Endothelial cell of umbilical vein (primary cell): Measurements from ENCODE around the gene MS4A12. TPM values are rescaled to one million over a fixed set of nuclear protein-coding genes. Genes with fewer than 3 reads are reported as not detected.

ENCODE experiments used
- BruUV-seq: library from RNA; stranded (reverse); fragments of 400-500 nt; replicated peaks from 2 replicates; lab custom pipeline; 2021; lab: Mats Ljungman, UMichigan
- CTCF ChIA-PET: fragments of 300-600, 350-600 bp; sonication (Branson Sonifier 250); formaldehyde crosslinking; loops from one replicate; lab custom pipeline; 2021; ENCODE audit warnings: antibody characterized with exemption, inconsistent platforms; lab: Charles Lee
- POLR2A ChIA-PET: fragments of 300-600, 350-600 bp; sonication (Branson Sonifier 250); formaldehyde crosslinking; loops from one replicate; lab custom pipeline; 2021; ENCODE audit warnings: antibody characterized with exemption, inconsistent platforms; lab: Charles Lee
- DNase-seq: peaks from one replicate; pipeline ENCODE4 v3.0.0-alpha.2; 2011; ENCODE audit warnings: low read depth, low spot score
- FAIRE-seq: peaks from 2 replicates; lab custom pipeline; 2011; peaks lifted over from hg19 to GRCh38; lab: Jason Lieb, UNC
- H2AFZ ChIP-seq: 2 replicates; pipeline ENCODE4 v1.6.0; 2012; ENCODE audit warnings: low read depth, low read length, control low read depth, inconsistent platforms
- H3K27ac ChIP-seq: 2 replicates; pipeline ENCODE4 v1.5.1; 2011; ENCODE audit warnings: low read depth, mild to moderate bottlenecking, control low read depth, low read length, moderate library complexity; ENCODE audit not compliant: insufficient read depth
- H3K27me3 ChIP-seq, 2 experiments: 2 replicates each; pipeline versions ENCODE4 v1.6.0 to v1.6.1; 2011; ENCODE audit warnings: low read length in 2 of 2, mixed read lengths in 1 of 2; ENCODE audit not compliant: control insufficient read depth in 2 of 2, insufficient read depth in 2 of 2
- H3K36me3 ChIP-seq, 2 experiments: 2 replicates in 1 of 2; 3 replicates in 1 of 2; pipeline ENCODE4 v1.5.1; 2011; ENCODE audit warnings: low read length in 2 of 2, mild to moderate bottlenecking in 1 of 2, moderate library complexity in 1 of 2; ENCODE audit not compliant: control insufficient read depth in 2 of 2, insufficient read depth in 2 of 2; ENCODE audit errors: extremely low read depth in 1 of 2
- H3K4me1 ChIP-seq: 3 replicates; pipeline ENCODE4 v1.5.1; 2011; ENCODE audit warnings: mild to moderate bottlenecking, low read length; ENCODE audit not compliant: control insufficient read depth, insufficient read depth; ENCODE audit errors: extremely low read depth
- H3K4me2 ChIP-seq: 2 replicates; pipeline ENCODE4 v1.6.1; 2011; ENCODE audit warnings: low read length, control low read depth, mixed read lengths; ENCODE audit not compliant: insufficient read depth
- H3K4me3 ChIP-seq, 3 experiments: fragments of 200-600 bp in 1 of 3; sonication (generic), shearing (Covaris generic) in 1 of 3; replicated peaks in 1 of 3; 2 replicates each; pipeline ENCODE4 v1.5.1; 2011 to 2016; ENCODE audit warnings: control low read depth in 3 of 3, low read length in 3 of 3, mild to moderate bottlenecking in 2 of 3, inconsistent platforms in 1 of 3, low read depth in 1 of 3, moderate library complexity in 1 of 3; ENCODE audit not compliant: insufficient read depth in 1 of 3
- H3K79me2 ChIP-seq: 2 replicates; pipeline ENCODE4 v1.6.0; 2012; ENCODE audit warnings: low read length, inconsistent platforms; ENCODE audit not compliant: control insufficient read depth, insufficient read depth
- H3K9ac ChIP-seq: replicated peaks from 2 replicates; pipeline ENCODE3; 2011; ENCODE audit warnings: low read length, control low read depth; ENCODE audit not compliant: insufficient read depth; ENCODE audit errors: extremely low read depth
- H3K9me1 ChIP-seq: replicated peaks from 3 replicates; pipeline ENCODE4 v1.6.0; 2011; ENCODE audit warnings: mild to moderate bottlenecking, low read length; ENCODE audit not compliant: control insufficient read depth, insufficient read depth; ENCODE audit errors: extremely low read depth
- H3K9me3 ChIP-seq: replicated peaks from 2 replicates; pipeline ENCODE4 v1.5.1; 2012; ENCODE audit warnings: low read length, inconsistent platforms; ENCODE audit not compliant: control insufficient read depth, insufficient read depth
- H4K20me1 ChIP-seq: replicated peaks from 2 replicates; pipeline ENCODE3; 2011; ENCODE audit warnings: mild to moderate bottlenecking, low read length; ENCODE audit not compliant: control insufficient read depth, insufficient read depth; ENCODE audit errors: extremely low read depth
- EZH2 ChIP-seq: IDR thresholded peaks from 2 replicates; pipeline ENCODE4 v1.6.1; 2012; ENCODE audit warnings: borderline replicate concordance, low read depth, mild to moderate bottlenecking, moderate library complexity, low read length, inconsistent platforms; ENCODE audit not compliant: severe bottlenecking
- FOS ChIP-seq: IDR thresholded peaks from 2 replicates; pipeline ENCODE4 v1.6.1; 2011; ENCODE audit warnings: mild to moderate bottlenecking, low read length, moderate library complexity, borderline replicate concordance; ENCODE audit not compliant: insufficient read depth
- GATA2 ChIP-seq: IDR thresholded peaks from 2 replicates; pipeline ENCODE4 v1.7.0; 2011; ENCODE audit warnings: low read depth, mild to moderate bottlenecking, moderate library complexity, mixed read lengths, low read length; ENCODE audit not compliant: insufficient read length, insufficient read depth
- JUN ChIP-seq: IDR thresholded peaks from 2 replicates; pipeline ENCODE4 v1.6.1; 2011; ENCODE audit warnings: borderline replicate concordance, low read depth; ENCODE audit not compliant: insufficient read length, insufficient read depth
- MAX ChIP-seq: IDR thresholded peaks from 2 replicates; pipeline ENCODE4 v1.6.1; 2011; ENCODE audit not compliant: insufficient read depth, insufficient read length
- MYC ChIP-seq: IDR thresholded peaks from one replicate; pipeline ENCODE4 v1.6.1; 2011; ENCODE audit warnings: mild to moderate bottlenecking, low read depth, low read length
- POLR2A ChIP-seq: IDR thresholded peaks from 2 replicates; pipeline ENCODE4 v1.6.1; 2012; ENCODE audit warnings: low read depth, mild to moderate bottlenecking, control low read depth, low read length
- POLR2AphosphoS5 ChIP-seq: IDR thresholded peaks from 2 replicates; pipeline ENCODE4 v1.6.1; 2012; ENCODE audit warnings: low read depth, mild to moderate bottlenecking, control low read depth, low read length, moderate library complexity; ENCODE audit not compliant: insufficient read depth
- dilution Hi-C: fragments of 300-500 bp; cut with MboI; formaldehyde crosslinking; loops from one replicate; pipeline ENCODE4 v1.15.0; 2019; ENCODE audit warnings: low sequenced_read_pairs; ENCODE audit not compliant: extremely low pct_ligation_motif_present
- intact Hi-C: fragments of 100-400 bp; cut with micrococcal nuclease; formaldehyde crosslinking; loops from one replicate; pipeline ENCODE4 v1.10.0; 2022
- polyA plus RNA-seq, 4 experiments: library from polyadenylated mRNA; depleted of rRNA in 3 of 4; stranded (reverse) in 3 of 4; unstranded in 1 of 4; fragments of >200 nt; gene quantifications; 2 replicates each; pipeline versions ENCODE4 v1.2.1 to v1.2.3, GENCODE V29; 2011 to 2012; ENCODE audit warnings: missing spikeins in 1 of 4
- total RNA-seq: library from RNA; stranded (reverse); gene quantifications from 2 replicates; pipeline ENCODE4 v1.2.3, GENCODE V29; 2021
- TF ChIP-seq, protein P1 (sequence below), 2 donors: IDR thresholded peaks; 1 replicate in 1 of 2; 2 replicates in 1 of 2; pipeline ENCODE4 v1.5.1; 2011; ENCODE audit warnings: low read length in 2 of 2, mild to moderate bottlenecking in 2 of 2, moderate library complexity in 2 of 2, control low read depth in 1 of 2, inconsistent platforms in 1 of 2, low read depth in 1 of 2; ENCODE audit not compliant: insufficient read depth in 1 of 2; ENCODE audit errors: extremely low read depth in 1 of 2

Gene MS4A12
- total and polyA plus RNA-seq, 2 donors (not counting 3 experiments of a cell fraction or from before 2014, with no cell fraction given), result not detected

DNA sequence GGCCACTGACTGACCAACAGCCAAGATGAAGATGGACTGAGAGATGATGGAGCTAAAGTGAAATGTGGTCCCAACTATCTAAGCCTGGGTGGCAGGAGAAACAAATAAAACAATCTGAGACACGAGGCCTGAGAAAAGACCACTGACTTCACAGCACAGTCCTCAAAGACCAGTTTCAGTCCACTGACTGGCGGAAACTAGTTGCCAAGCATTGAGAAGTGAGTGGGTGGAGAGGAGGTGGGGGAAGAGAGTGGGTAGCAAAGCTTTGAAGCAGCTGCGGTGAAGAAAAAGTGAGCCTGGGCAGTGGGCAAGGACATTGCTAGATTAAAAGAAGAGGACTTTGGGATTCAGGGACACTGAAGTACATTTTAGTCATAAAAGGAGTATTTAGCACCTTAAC lies 35.0 kb upstream of the MS4A12 start:
- dilution Hi-C loops, result no loop called here
- POLR2A ChIA-PET, result no interaction called here

More for the DNA sequence above, 35.0 kb upstream of the MS4A12 start:
- no peak overlapping the region for H3K4me2 ChIP-seq
- no peaks in the 10 kb centered on the region for H3K79me2 ChIP-seq
- H3K36me3 ChIP-seq, result no peaks in the 10 kb centered on the region
- no peaks in the 10 kb centered on the region for H3K4me1 ChIP-seq
- TF ChIP-seq JUN, result no peak
- TF ChIP-seq MYC, result no peak
- TF ChIP-seq MAX, result no peak
- TF ChIP-seq, protein P1, sequence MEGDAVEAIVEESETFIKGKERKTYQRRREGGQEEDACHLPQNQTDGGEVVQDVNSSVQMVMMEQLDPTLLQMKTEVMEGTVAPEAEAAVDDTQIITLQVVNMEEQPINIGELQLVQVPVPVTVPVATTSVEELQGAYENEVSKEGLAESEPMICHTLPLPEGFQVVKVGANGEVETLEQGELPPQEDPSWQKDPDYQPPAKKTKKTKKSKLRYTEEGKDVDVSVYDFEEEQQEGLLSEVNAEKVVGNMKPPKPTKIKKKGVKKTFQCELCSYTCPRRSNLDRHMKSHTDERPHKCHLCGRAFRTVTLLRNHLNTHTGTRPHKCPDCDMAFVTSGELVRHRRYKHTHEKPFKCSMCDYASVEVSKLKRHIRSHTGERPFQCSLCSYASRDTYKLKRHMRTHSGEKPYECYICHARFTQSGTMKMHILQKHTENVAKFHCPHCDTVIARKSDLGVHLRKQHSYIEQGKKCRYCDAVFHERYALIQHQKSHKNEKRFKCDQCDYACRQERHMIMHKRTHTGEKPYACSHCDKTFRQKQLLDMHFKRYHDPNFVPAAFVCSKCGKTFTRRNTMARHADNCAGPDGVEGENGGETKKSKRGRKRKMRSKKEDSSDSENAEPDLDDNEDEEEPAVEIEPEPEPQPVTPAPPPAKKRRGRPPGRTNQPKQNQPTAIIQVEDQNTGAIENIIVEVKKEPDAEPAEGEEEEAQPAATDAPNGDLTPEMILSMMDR (IDR thresholded peaks at IDR 0.05; ENCODE audit: extremely low read depth in 1 of 2, insufficient read depth in 1 of 2, low read depth in 1 of 2, low read length in 2 of 2), result no peak
- TF ChIP-seq GATA2, result no peak
- TF ChIP-seq EZH2, result no peak
- TF ChIP-seq FOS, result no peak
- TF ChIP-seq POLR2A, result no peak
- TF ChIP-seq POLR2AphosphoS5, result no peak
- H3K9ac ChIP-seq, result no peak overlapping the region
- no peak overlapping the region for H3K27ac ChIP-seq
- no peaks in the 10 kb centered on the region for H3K27me3 ChIP-seq
- H3K9me3 ChIP-seq, result no peaks in the 10 kb centered on the region
- no peak overlapping the region for H3K4me3 ChIP-seq
- no peak overlapping the region for H2AFZ ChIP-seq
- no peak for DNase-seq
- CTCF ChIA-PET, result no interaction called here
- intact Hi-C loops, result no loop called here
- H4K20me1 ChIP-seq, result no peaks in the 10 kb centered on the region
- FAIRE-seq, result no peak
- BruUV-seq, result no TSS peak
- no peaks in the 10 kb centered on the region for H3K9me1 ChIP-seq
